Measurements from ENCODE around the gene VIPR2. TPM values are rescaled to one million over a fixed set of nuclear protein-coding genes. Genes with fewer than 3 reads are reported as not detected.

Gene VIPR2
- total RNA-seq, 4 donors from 2014 or later, result 0.33 to 0.56 TPM; not detected in 2

GRCh38 chr7:159027056-159027788 lies 117.4 kb downstream of the VIPR2 start:
- DNase-seq, result no peak
- WGBS, 2 donors, result 79% methylated on average over 22 of the region's 22 CpGs
- H3K9me3 ChIP-seq, result no peaks in the 10 kb centered on the region
- TF ChIP-seq POLR2A (IDR thresholded peaks at IDR 0.05), result no peak
- TF ChIP-seq, protein P1, sequence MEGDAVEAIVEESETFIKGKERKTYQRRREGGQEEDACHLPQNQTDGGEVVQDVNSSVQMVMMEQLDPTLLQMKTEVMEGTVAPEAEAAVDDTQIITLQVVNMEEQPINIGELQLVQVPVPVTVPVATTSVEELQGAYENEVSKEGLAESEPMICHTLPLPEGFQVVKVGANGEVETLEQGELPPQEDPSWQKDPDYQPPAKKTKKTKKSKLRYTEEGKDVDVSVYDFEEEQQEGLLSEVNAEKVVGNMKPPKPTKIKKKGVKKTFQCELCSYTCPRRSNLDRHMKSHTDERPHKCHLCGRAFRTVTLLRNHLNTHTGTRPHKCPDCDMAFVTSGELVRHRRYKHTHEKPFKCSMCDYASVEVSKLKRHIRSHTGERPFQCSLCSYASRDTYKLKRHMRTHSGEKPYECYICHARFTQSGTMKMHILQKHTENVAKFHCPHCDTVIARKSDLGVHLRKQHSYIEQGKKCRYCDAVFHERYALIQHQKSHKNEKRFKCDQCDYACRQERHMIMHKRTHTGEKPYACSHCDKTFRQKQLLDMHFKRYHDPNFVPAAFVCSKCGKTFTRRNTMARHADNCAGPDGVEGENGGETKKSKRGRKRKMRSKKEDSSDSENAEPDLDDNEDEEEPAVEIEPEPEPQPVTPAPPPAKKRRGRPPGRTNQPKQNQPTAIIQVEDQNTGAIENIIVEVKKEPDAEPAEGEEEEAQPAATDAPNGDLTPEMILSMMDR (IDR thresholded peaks at IDR 0.05), result no peak
- H3K4me3 ChIP-seq (replicated peaks in 1 of 3), result no peak overlapping the region
- H3K36me3 ChIP-seq, result no peaks in the 10 kb centered on the region
- intact Hi-C loops (cut with DNase I), result no loop called here
- H3K4me1 ChIP-seq, result peaks cover 0 to 4% of the 10 kb centered on the region in 2 donors
- H3K27ac ChIP-seq, result no peak overlapping the region
- no peaks in the 10 kb centered on the region for H3K27me3 ChIP-seq

GRCh38 chr7:159026271-159027055 lies 118.2 kb downstream of the VIPR2 start:
- no peaks in the 10 kb centered on the region for H3K36me3 ChIP-seq
- no peak overlapping the region for H3K4me3 ChIP-seq (replicated peaks in 1 of 3)
- no peak for DNase-seq
- WGBS, 2 donors, result 71 to 78% methylated on average over 33 of the region's 33 CpGs
- intact Hi-C loops (cut with DNase I), result no loop called here
- H3K27me3 ChIP-seq, result no peaks in the 10 kb centered on the region
- no peaks in the 10 kb centered on the region for H3K9me3 ChIP-seq
- TF ChIP-seq, protein P1 (IDR thresholded peaks at IDR 0.05), result no peak
- peaks cover 0 to 4% of the 10 kb centered on the region in 2 donors for H3K4me1 ChIP-seq
- H3K27ac ChIP-seq, result no peak overlapping the region

GRCh38 chr7:159025161-159025779 lies 119.4 kb downstream of the VIPR2 start:
- no peak overlapping the region for H3K27ac ChIP-seq
- no peaks in the 10 kb centered on the region for H3K27me3 ChIP-seq
- TF ChIP-seq, protein P1 (IDR thresholded peaks at IDR 0.05), result no peak
- no peak overlapping the region for H3K4me3 ChIP-seq (replicated peaks in 1 of 3)
- WGBS, 2 donors, result 82 to 92% methylated on average over 20 of the region's 20 CpGs
- DNase-seq, result no peak
- intact Hi-C loops (cut with DNase I), result no loop called here
- no peaks in the 10 kb centered on the region for H3K36me3 ChIP-seq
- H3K9me3 ChIP-seq, result no peaks in the 10 kb centered on the region
- H3K4me1 ChIP-seq, result no peaks in the 10 kb centered on the region

- intact Hi-C loops (cut with DNase I), result no loop called here
- Histone ChIP-seq H3K36me3 (no peaks in the 10 kb centered on the region), H3K4me3 (replicated peaks in 1 of 3) (no peak overlapping the region), H3K9me3 (no peaks in the 10 kb centered on the region), H3K27ac (no peak overlapping the region), H3K27me3 (no peaks in the 10 kb centered on the region), H3K4me1 (no peaks in the 10 kb centered on the region)
- TF ChIP-seq, protein P1 (IDR thresholded peaks at IDR 0.05), result no peak
- TF ChIP-seq POLR2A (IDR thresholded peaks at IDR 0.05), result no peak
- WGBS, 2 donors, result 94 to 96% methylated on average over 29 to 42 of the region's 48 CpGs
- no peak for DNase-seq
Measured at GRCh38 chr7:159024280-159024951, 120.3 kb downstream of the VIPR2 start.
